ENCODE data around the gene ULK1. TPM values are rescaled to one million over a fixed set of nuclear protein-coding genes. Genes with fewer than 3 reads are reported as not detected.

ULK1 gene
- total RNA-seq, 1 experiment from 2014 or later, result 15.7 TPM

DNA sequence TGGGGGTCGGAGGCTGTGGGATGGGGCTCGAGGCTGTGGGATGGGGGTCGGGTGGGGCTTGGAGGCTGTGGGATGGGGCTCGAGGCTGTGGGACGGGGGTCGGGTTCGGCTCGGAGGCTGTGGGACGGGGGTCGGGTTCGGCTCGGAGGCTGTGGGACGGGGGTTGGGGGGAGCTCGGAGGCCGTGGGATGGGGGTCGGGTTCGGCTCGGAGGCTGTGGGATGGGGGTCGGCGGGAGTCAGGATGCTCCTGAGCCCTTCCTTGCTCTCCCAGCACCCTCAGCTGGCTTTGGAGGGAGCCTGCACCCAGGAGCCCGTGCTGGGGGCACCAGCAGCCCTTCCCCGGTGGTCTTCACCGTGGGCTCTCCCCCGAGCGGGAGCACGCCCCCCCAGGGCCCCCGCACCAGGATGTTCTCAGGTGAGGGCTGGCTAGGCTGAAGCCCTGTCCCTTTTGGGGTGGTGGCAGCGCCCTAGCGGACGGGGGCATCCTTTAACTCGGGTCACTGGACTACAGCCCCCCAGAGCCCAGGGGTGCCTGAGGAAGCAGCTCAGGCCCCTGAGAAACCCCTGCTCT, 22.8 kb downstream of the ULK1 start:
- Histone ChIP-seq H3K27ac (ENCODE audit: low read length) (no peak overlapping the region), H4K20me1 (ENCODE audit: low read length) (no peaks in the 10 kb centered on the region), H3F3A (ENCODE audit: low read length, unreplicated experiment) (no peaks in the 10 kb centered on the region), H3K27me3 (ENCODE audit: low read length) (no peaks in the 10 kb centered on the region), H3K4me3 (ENCODE audit: low read length) (no peak overlapping the region), H2AFZ (ENCODE audit: low read length) (no peak overlapping the region), H3K9me2 (replicated peaks; ENCODE audit: low read length) (no peaks in the 10 kb centered on the region), H3K9me3 (ENCODE audit: low read length) (no peaks in the 10 kb centered on the region), H3K79me2 (ENCODE audit: low read length) (no peaks in the 10 kb centered on the region), H3K4me1 (ENCODE audit: insufficient read depth, low read length) (peaks cover 9% of the 10 kb centered on the region), H3K36me3 (ENCODE audit: low read depth, low read length) (peaks cover 37% of the 10 kb centered on the region), H3K4me2 (ENCODE audit: low read length) (no peak overlapping the region), H3K9ac (ENCODE audit: low read length) (no peak overlapping the region)
- CTCF ChIA-PET, result no interaction called here
- POLR2A ChIA-PET (ENCODE audit: unreplicated experiment), result no interaction called here
- DNase-seq (no peak), ATAC-seq (no peak)
- no TSS peak for BruUV-seq (replicated peaks)
- intact Hi-C loops (cut with micrococcal nuclease), result no loop called here
- no peak for TF ChIP-seq EZH2phosphoT487 (IDR thresholded peaks at IDR 0.05; ENCODE audit: borderline replicate concordance, low read length)
- TF ChIP-seq EZH2 (IDR thresholded peaks at IDR 0.05; ENCODE audit: low read length, unreplicated experiment), result no peak
- TF ChIP-seq, protein P1, sequence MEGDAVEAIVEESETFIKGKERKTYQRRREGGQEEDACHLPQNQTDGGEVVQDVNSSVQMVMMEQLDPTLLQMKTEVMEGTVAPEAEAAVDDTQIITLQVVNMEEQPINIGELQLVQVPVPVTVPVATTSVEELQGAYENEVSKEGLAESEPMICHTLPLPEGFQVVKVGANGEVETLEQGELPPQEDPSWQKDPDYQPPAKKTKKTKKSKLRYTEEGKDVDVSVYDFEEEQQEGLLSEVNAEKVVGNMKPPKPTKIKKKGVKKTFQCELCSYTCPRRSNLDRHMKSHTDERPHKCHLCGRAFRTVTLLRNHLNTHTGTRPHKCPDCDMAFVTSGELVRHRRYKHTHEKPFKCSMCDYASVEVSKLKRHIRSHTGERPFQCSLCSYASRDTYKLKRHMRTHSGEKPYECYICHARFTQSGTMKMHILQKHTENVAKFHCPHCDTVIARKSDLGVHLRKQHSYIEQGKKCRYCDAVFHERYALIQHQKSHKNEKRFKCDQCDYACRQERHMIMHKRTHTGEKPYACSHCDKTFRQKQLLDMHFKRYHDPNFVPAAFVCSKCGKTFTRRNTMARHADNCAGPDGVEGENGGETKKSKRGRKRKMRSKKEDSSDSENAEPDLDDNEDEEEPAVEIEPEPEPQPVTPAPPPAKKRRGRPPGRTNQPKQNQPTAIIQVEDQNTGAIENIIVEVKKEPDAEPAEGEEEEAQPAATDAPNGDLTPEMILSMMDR (conservative IDR thresholded peaks at IDR 0.05; ENCODE audit: low read depth, low read length), result no peak

DNA sequence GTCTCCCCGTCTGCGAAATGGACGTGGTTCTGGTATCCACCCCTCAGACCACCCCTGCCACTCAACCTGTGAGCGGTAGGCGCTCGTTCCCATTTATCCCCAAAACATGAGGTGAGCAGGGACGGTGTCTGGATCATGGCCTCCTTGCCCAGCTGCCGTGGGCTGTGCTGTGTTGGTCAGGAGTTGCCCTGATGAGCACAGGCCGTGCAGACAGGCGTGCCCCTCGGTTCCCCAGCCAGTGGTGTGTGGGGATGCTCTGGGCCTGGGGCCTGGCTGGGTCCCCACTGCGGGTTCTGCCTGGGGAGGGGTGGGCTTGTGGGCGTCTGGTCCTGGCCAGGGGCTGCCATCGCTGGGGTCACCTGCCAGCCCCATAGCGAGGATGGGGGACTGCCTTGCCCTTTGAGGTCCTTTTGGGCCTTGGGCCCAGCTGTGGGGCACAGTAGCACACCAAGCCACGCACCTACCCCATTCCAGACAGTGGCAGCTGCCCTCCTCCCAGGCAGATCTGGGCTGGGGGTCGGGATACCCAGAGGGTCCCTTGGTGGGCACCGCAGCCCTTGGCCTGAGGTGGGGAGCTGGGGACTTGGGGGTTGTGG, 23.4 kb downstream of the ULK1 start:
- POLR2A ChIA-PET (ENCODE audit: unreplicated experiment), result no interaction called here
- ATAC-seq (peak; percentile 23; the same call in 1 of the 2 replicates), DNase-seq (no peak)
- Histone ChIP-seq H3K9me3 (ENCODE audit: low read length) (no peaks in the 10 kb centered on the region), H3K9me2 (replicated peaks; ENCODE audit: low read length) (no peaks in the 10 kb centered on the region), H3K27ac (ENCODE audit: low read length) (no peak overlapping the region), H3F3A (ENCODE audit: low read length, unreplicated experiment) (no peaks in the 10 kb centered on the region), H2AFZ (ENCODE audit: low read length) (no peak overlapping the region), H3K4me2 (ENCODE audit: low read length) (no peak overlapping the region), H3K4me1 (ENCODE audit: insufficient read depth, low read length) (peaks cover 3% of the 10 kb centered on the region), H3K9ac (ENCODE audit: low read length) (no peak overlapping the region), H3K27me3 (ENCODE audit: low read length) (no peaks in the 10 kb centered on the region), H4K20me1 (ENCODE audit: low read length) (no peaks in the 10 kb centered on the region), H3K79me2 (ENCODE audit: low read length) (no peaks in the 10 kb centered on the region), H3K4me3 (ENCODE audit: low read length) (no peak overlapping the region), H3K36me3 (ENCODE audit: low read depth, low read length) (peaks cover 37% of the 10 kb centered on the region)
- CTCF ChIA-PET, result no interaction called here
- intact Hi-C loops (cut with micrococcal nuclease), result no loop called here
- TF ChIP-seq EZH2phosphoT487 (IDR thresholded peaks at IDR 0.05; ENCODE audit: borderline replicate concordance, low read length) (no peak), EZH2 (IDR thresholded peaks at IDR 0.05; ENCODE audit: low read length, unreplicated experiment) (no peak)
- TF ChIP-seq, protein P1 (conservative IDR thresholded peaks at IDR 0.05; ENCODE audit: low read depth, low read length), result no peak
- no TSS peak for BruUV-seq (replicated peaks)

DNA sequence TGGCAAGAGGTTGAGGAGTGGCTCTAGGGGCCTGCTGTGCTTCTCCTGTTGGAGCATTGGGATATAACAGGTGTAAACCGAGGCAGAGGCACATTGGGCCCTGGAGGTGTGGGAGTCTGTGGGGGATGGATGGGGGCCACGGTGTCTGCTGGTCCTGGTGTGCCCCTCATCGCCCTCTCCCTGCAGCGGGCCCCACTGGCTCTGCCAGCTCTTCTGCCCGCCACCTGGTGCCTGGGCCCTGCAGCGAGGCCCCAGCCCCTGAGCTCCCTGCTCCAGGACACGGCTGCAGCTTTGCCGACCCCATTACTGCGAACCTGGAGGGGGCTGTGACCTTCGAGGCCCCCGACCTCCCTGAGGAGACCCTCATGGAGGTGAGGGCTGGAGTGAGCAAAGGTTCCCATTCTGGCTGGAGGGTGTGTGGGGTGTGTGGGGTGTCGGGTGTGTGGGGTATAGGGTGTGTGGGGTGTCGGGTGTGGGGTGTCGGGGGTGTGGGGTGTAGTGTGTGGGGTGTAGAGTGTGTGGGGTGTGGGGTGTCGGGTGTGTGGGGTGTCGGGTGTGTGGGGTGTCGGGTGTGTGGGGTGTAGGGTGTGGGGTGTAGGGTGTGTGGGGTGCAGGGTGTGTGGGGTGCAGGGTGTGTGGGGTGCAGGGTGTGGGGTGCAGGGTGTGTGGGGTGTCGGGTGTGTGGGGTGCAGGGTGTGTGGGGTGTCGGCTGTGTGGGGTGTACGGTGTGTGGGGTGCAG, 24.1 kb downstream of the ULK1 start:
- no peaks in the 10 kb centered on the region for H3K9me3 ChIP-seq (ENCODE audit: low read length)
- POLR2A ChIA-PET (ENCODE audit: unreplicated experiment), result no interaction called here
- no peaks in the 10 kb centered on the region for H3F3A ChIP-seq (ENCODE audit: low read length, unreplicated experiment)
- no peak for ATAC-seq
- H2AFZ ChIP-seq (ENCODE audit: low read length), result no peak overlapping the region
- intact Hi-C loops (cut with micrococcal nuclease), result no loop called here
- no peak overlapping the region for H3K4me3 ChIP-seq (ENCODE audit: low read length)
- H3K79me2 ChIP-seq (ENCODE audit: low read length), result no peaks in the 10 kb centered on the region
- TF ChIP-seq EZH2 (IDR thresholded peaks at IDR 0.05; ENCODE audit: low read length, unreplicated experiment), result no peak
- TF ChIP-seq EZH2phosphoT487 (IDR thresholded peaks at IDR 0.05; ENCODE audit: borderline replicate concordance, low read length), result no peak
- TF ChIP-seq, protein P1 (conservative IDR thresholded peaks at IDR 0.05; ENCODE audit: low read depth, low read length), result no peak
- H4K20me1 ChIP-seq (ENCODE audit: low read length), result no peaks in the 10 kb centered on the region
- no peaks in the 10 kb centered on the region for H3K4me1 ChIP-seq (ENCODE audit: insufficient read depth, low read length)
- H3K9ac ChIP-seq (ENCODE audit: low read length), result no peak overlapping the region
- no TSS peak for BruUV-seq (replicated peaks)
- no peak overlapping the region for H3K4me2 ChIP-seq (ENCODE audit: low read length)
- no peak overlapping the region for H3K27ac ChIP-seq (ENCODE audit: low read length)
- H3K27me3 ChIP-seq (ENCODE audit: low read length), result no peaks in the 10 kb centered on the region
- DNase-seq, result no peak
- CTCF ChIA-PET, result no interaction called here
- H3K9me2 ChIP-seq (replicated peaks; ENCODE audit: low read length), result no peaks in the 10 kb centered on the region
- peaks cover 37% of the 10 kb centered on the region for H3K36me3 ChIP-seq (ENCODE audit: low read depth, low read length)

Data from PC-3 (cell line).